ENCODE data around the gene GUCY1B1. TPM values are rescaled to one million over a fixed set of nuclear protein-coding genes. Genes with fewer than 3 reads are reported as not detected.
A peak's percentile ranks its signal among the peaks of the same experiment; 100 is the strongest.

The GUCY1B1 gene
- total and polyA plus RNA-seq, 8 donors, result 20.8 to 55.6 (median 47.0) TPM

DNA sequence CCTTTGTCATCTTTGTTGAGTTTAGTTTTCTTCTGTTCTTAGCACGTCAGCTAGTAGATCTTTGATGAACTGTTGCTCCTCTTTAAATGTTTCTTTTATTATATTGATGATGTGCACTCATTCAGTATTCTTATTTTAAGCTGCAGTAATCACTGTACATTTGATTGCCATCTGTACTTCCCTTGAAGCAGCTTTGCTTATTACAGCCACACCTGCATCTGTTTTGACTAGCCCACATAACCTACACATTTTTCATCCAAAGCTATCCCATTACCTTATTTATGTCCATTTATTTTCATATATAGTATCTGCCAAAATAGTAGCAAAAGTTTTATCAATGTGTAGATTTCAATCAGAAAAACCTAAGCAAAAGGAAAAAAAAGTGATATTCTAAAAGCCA, 23.9 kb upstream of the GUCY1B1 start:
- H3K27ac ChIP-seq, result no peak overlapping the region
- H3K27me3 ChIP-seq, result no peaks in the 10 kb centered on the region
- intact Hi-C loops (cut with DNase I), result no loop called here
- no peak for ATAC-seq
- H3K36me3 ChIP-seq, result no peaks in the 10 kb centered on the region
- H3K4me3 ChIP-seq, result no peak overlapping the region
- TF ChIP-seq, protein P1, sequence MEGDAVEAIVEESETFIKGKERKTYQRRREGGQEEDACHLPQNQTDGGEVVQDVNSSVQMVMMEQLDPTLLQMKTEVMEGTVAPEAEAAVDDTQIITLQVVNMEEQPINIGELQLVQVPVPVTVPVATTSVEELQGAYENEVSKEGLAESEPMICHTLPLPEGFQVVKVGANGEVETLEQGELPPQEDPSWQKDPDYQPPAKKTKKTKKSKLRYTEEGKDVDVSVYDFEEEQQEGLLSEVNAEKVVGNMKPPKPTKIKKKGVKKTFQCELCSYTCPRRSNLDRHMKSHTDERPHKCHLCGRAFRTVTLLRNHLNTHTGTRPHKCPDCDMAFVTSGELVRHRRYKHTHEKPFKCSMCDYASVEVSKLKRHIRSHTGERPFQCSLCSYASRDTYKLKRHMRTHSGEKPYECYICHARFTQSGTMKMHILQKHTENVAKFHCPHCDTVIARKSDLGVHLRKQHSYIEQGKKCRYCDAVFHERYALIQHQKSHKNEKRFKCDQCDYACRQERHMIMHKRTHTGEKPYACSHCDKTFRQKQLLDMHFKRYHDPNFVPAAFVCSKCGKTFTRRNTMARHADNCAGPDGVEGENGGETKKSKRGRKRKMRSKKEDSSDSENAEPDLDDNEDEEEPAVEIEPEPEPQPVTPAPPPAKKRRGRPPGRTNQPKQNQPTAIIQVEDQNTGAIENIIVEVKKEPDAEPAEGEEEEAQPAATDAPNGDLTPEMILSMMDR (IDR thresholded peaks at IDR 0.05), result no peak
- no peak for DNase-seq
- no peaks in the 10 kb centered on the region for H3K9me3 ChIP-seq
- H3K4me1 ChIP-seq, result no peaks in the 10 kb centered on the region

DNA sequence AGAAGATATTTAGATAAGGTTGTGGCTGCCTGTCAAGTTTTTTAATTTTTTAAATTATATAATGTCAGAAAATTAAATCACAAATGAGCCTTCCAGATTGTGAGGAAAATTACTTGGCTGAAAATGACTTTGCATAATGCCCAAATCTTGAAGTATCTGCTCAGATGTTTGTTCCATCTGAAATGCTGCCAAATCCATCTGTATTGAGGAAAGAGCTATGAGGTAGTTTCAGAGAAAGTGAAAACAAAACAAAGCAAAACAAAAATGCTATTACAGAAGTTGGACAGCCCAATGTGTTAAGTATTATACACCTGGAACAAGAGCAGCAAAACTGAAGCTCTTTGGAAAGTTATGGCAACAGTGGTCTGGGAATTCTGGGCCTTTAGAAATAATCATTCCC, 23.3 kb upstream of the GUCY1B1 start:
- H3K4me1 ChIP-seq, result no peaks in the 10 kb centered on the region
- H3K27me3 ChIP-seq, result no peaks in the 10 kb centered on the region
- intact Hi-C loops (cut with DNase I), result no loop called here
- no peak overlapping the region for H3K27ac ChIP-seq
- H3K9me3 ChIP-seq, result no peaks in the 10 kb centered on the region
- no peak for ATAC-seq
- TF ChIP-seq, protein P1 (IDR thresholded peaks at IDR 0.05), result no peak
- H3K4me3 ChIP-seq, result no peak overlapping the region
- peak in 1 of 4 donors; percentile 35 for DNase-seq
- no peaks in the 10 kb centered on the region for H3K36me3 ChIP-seq

DNA sequence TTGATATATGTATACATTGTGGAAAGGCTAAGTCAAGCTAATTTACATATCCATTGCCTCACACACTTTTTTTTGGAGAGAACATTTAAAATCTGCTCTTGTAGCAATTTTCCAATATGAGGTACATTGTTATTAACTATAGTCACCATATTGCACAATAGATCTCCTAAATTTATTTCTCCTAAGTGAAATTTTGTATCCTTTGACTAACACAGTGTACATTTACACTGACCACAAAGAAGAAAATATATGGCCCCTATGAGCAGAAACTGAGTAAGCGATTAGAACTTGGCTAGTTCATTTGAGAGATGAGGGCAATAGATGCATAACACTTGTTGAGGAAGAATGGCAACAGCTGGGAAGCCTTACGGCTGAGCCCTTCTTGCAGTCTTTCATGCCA, 20.3 kb upstream of the GUCY1B1 start:
- intact Hi-C loops (cut with DNase I), result no loop called here
- Histone ChIP-seq H3K27ac (no peak overlapping the region), H3K9me3 (no peaks in the 10 kb centered on the region), H3K36me3 (no peaks in the 10 kb centered on the region), H3K4me3 (no peak overlapping the region), H3K27me3 (no peaks in the 10 kb centered on the region), H3K4me1 (no peaks in the 10 kb centered on the region)
- TF ChIP-seq, protein P1 (IDR thresholded peaks at IDR 0.05), result no peak
- DNase-seq (no peak), ATAC-seq (peak; percentile 18)

DNA sequence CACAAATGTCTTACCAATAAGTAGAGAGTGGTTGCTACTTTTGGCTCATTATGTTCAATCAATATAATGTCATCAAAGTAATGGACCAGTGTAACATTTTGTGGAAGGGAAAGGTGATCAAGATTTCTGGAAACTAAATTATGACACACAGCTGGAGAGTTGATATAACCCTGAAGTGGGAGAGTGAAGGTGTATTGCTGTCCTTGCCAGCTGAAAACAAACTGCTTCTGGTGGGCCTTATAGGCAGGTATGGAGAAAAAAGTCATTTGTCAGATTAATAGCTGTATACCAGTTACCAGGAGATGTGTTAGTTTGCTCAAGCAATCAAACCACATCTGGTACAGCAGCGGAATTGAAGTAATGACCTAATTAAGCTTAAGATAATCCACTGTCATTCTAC, 17.3 kb upstream of the GUCY1B1 start:
- H3K4me3 ChIP-seq, result no peak overlapping the region

DNA sequence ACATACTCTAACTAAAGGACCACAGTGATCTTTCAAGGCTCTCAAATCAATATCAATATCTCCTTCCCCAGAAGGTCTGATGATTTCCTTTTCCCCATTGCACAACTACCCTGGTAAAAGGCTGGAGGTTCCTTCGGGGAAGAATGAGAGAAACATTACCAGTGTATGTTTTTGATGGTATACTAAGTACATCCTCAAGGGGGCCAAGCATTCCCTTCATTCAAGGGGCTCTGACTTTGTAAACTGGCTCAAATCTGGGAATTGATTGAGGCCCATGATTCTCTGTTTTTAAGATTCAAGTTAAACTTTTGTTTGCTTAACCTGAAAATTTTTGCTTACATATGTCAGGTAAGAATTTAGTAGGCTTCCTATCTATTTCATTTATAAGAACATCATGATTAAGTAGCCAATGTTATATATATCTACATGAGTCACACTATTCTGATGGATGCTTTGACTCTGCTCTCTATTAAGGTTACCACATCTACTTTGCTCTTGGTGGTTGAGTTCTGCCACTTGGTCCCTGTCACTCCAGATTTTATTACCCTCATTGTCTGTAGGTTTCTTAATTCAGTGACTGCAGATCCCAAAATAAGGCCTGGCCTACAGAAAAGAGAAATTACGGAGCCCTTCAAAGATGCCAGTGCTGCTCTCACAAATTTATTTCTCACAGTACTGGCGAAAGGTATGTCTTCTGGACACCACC, 16.4 kb upstream of the GUCY1B1 start:
- intact Hi-C loops (cut with DNase I), result no loop called here
- ATAC-seq, result no peak
- no peak overlapping the region for H3K4me3 ChIP-seq
- no peaks in the 10 kb centered on the region for H3K27me3 ChIP-seq
- no peaks in the 10 kb centered on the region for H3K36me3 ChIP-seq
- H3K27ac ChIP-seq, result no peak overlapping the region
- H3K9me3 ChIP-seq, result no peaks in the 10 kb centered on the region
- DNase-seq, result no peak
- no peaks in the 10 kb centered on the region for H3K4me1 ChIP-seq
- TF ChIP-seq, protein P1 (IDR thresholded peaks at IDR 0.05), result no peak

More for the DNA sequence above, 17.3 kb upstream of the GUCY1B1 start:
- intact Hi-C loops (cut with DNase I), result no loop called here
- TF ChIP-seq, protein P1 (IDR thresholded peaks at IDR 0.05), result no peak
- no peaks in the 10 kb centered on the region for H3K9me3 ChIP-seq
- no peak overlapping the region for H3K27ac ChIP-seq
- H3K4me1 ChIP-seq, result no peaks in the 10 kb centered on the region
- DNase-seq (no peak), ATAC-seq (no peak)
- no peaks in the 10 kb centered on the region for H3K27me3 ChIP-seq
- H3K36me3 ChIP-seq, result no peaks in the 10 kb centered on the region

All from left lung (tissue), 10 donors.